ENCODE results near the gene KANSL1.
A peak's percentile ranks its signal among the peaks of the same experiment; 100 is the strongest.
"Not testable (repeated sequence)": the region's sequence is repeated elsewhere in the genome, so short reads cannot be mapped to it uniquely, and the experiment has no call there.

KANSL1 gene

DNA sequence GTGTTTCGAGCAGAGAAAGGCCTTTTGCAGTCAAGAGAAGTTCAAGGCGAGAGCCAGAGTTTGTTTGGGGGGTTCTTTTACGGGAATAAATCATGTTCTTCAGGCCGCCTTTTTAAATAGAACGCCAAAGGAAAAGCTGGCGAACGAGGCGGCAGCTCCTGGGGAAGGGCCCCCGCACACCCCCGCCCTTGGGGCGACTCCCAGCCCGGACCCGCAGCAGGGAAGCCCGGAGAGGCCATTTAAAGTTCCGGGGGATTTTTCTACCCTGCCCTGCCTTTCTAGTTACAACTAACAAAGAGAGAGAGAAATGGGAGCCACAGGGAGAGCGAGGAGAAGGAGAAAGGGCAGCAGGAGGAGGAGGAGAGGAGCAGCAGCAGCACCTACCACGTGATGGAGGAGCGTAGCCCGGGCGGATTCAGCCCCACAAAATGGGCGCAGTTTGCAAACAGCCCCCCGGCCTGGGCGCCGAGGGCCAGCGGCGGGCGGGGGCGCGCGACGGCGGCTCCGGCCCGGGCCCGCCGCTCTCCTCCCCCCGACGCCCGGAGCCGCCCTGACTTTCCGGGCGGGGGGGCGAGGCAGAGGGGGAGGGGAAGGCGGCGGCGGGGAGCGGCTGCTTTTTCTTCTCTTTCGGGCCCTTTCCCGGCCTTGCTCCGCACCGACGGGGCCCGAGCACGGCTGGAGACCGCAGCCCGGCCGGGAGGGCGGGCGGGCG, 634 bp downstream of the KANSL1 start:
- peak; percentile 94 for DNase-seq

DNA sequence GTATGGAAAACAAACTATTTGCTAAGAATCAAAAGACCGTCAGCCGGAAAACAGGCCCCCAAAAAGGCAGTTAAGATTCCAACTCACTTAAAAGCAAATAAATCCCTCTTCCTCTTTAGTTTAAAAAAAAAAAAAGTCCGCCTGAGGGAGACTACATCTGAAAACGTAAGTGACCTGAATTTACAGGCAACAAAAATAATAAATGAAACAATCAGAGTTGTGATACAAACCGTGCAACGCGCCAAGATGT, 1.1 kb downstream of the KANSL1 start:
- no peak for DNase-seq

DNA sequence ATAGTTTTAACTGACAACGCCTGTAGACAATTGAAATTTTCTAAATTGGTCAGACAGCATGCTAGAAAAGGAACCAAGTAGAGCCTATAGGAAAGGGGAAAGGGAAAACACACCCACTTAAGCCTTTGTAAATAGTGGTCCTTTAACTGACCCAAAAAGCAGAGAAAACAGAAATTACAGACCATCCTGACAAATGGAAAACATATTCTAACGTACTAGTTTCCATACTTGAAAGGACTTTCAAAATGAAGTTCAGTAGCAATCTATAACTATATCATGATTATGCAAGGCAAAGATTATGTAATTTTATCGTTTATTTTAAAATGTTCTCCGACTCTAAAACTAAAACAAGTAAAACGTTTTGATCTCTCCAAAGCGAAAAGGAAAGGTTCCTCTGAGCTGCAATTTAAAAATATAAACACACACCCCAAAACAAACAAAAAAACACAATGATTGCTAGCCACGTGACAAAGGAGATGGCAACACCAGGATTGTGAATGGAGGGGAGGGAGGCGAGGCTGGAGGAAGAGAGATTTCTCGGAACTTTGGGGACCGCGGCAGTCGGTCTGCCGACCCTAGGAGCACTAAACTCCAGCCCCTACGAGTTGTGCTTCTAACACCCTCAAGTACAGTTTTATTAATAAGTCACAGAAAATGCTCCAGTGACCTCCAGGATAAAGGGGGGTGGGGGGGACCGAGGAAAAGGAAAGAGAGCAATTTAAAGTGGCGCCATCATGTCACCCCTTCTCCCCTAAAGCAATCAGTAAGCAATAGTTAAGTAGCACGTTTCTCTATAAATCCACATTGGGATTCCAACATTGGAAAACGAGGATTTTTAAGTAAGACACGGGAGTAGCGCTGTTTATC, 1.7 kb downstream of the KANSL1 start:
- no peak for DNase-seq

DNA sequence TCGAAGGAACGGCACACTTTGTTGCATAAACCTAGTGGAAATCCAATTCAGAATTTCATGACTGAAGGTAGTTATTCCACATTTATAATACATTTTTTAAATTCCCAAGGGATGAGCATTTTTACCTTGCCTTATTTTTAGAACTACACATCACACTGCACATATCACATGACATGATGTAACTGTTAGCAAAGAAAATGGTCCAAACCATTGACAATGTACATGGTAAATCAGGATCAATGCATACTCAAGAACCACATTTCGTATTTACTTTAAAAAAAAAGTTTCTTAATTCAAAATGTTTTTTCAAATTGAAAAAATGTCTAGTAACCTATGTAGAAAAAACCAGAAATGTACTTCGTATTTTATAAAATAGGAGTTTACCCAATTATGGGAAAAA, 2.5 kb downstream of the KANSL1 start:
- DNase-seq: no peak

DNA sequence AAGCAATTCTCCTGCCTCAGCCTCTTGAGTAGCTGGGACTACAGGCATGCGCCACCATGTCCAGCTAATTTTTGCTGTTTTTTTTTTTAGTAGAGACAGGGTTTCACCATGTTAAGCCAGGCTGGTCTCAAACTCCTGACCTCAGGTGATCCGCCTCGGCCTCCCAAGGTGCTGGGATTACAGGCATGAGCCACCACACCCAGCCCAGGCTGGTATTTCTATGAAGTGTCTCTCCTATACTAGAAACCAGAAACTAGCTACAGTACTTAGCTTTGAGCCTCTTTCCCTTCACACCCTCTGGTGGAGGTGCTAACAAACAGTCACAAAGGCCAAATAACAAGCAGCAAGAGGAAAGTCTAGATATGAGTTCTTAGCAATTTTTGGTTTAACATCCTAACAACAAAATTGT, 6.4 kb downstream of the KANSL1 start:
- not testable (repeated sequence) for DNase-seq

DNA sequence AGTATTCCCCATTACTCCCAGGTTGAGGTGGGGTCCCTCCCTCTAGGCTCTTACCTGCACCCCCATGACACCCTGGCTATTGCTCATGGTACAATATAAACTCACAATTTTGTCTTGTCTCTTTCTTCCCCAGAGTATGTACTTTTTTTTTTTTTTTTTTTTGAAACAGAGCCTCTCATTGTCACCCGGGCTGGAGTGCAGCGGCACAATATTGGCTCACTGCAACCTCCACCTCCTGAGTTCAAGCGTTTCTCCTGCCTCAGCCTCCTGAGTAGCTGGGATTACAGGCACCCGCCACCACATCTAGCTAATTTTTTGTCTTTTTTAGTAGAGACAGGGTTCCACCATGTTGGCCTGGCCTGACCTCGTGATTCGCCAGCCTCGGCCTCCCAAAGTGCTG, 8.5 kb downstream of the KANSL1 start:
- no peak for DNase-seq

DNA sequence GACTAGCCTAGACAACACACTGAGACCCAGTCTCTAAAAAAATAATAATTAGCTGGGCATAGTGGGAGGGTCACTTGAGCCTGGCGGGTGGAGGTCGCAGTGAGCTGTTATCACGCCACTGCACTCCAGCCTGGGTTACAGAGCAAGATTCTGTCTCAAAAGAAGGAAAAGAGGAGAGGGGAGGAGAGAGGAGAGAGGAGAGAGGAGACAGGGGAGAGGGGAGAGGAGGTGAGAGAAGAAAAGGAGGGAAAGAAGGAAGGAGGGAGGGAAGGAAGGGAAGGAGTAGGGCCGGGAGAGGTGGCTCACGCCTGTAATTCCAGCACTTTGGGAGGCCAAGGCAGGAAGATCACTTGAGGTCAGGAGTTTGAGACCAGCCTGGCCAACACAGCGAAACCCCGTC, 9.8 kb downstream of the KANSL1 start:
- DNase-seq: not testable (repeated sequence)

DNA sequence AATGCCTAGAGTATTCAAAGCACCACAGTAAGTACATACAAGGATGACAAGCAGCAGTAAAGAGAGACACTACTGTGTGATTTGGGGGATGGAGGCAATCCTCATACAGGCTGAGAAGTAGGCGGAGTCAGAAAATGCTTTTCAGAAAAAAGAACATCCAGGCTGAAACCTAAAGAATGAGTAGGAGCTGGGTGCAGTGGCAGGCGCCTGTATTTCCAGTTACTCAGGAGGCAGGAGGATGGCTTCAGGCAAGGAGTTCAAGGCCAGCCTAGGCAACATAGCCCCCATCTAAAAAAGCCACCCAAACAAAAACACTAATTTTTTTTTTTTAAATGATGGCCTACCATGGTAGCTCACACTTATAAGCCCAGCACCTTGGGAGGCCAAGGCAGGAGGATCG, 10.3 kb downstream of the KANSL1 start:
- DNase-seq: peak; percentile 79

DNA sequence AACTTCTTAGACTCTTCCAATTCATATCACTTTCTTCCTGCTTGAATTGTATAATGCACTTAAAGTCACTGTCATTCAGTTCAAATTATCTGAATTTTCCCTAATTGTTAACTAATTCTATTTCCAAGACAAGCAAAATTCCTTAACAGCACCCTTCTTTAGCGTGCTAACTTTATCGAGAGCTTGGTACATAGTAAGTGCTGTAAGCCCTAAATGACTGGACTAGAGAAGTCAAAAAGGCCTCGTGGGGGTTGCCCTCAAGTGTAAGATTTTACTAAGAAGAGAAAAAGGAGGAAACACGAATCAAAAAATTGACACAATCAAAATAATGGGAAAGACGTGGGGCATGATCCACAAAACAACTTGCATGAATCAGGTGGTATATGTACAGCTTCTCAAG, 11.3 kb downstream of the KANSL1 start:
- DNase-seq: no peak

DNA sequence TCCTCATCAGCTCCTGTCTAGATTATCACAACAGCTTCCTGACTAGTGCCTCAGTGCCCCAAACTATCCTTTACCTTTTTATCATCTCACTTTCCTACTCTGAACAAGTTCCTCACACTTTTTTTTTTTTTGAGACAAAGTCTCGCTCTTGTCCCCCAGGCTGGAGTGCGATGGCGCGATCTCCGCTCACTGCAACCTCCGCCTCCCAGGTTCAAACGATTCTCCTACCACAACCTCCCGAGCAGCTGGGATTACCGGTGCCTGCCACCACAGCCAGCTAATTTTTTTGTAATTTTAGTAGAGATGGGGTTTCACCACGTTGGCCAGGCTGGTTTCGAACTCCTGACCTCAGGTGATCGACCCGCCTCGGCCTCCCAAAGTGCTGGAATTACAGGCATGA, 11.9 kb downstream of the KANSL1 start:
- DNase-seq: not testable (repeated sequence)

DNA sequence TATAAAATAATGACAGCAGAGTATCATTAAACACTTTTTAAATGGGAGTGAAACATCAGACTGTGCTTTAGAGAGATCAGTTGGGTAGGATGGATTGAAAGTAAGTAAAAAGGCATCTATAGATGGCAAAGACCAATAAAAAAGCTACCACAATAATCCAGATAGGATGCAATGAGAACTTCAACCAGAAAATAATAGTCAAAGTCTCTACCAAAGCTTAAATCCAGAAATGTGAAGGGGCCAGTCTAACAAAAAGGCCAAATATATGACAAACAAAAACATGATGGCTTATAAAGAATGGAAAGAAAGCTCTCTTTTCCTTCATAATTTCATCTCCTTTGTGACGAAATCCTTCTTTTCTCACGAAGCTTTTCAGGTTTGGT, 12.3 kb downstream of the KANSL1 start:
- no peak for DNase-seq

DNA sequence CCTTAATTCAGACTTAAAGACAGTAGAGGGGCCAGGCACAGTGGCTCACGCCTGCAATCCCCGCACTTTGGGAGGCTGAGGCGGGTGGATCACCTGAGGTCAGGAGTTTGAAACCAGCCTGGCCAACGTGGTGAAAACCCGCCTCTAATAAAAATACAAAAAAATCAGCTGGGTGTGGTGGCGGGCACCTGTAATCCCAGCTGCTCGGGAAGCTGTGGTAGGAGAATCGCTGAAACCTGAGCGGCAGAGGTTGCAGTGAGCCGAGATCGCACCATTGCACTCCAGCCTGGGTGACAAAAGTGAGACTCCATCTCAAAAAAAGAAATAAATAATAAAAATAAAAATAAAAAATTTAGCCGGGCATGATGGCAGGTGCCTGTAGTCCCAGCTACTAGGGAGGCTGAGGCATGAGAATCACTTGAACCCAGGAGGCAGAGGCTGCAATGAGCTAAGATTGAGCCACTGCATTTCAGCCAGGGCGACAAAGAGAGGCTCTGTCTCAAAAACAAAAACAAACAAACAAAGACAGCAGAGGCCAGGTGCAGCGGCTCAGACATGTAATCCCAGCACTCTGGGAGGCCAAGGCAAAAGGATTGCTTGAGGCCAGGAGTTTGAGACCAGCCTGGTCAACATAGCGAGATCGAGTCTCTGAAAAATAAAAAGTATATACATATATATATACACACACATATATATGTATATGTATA, 12.9 kb downstream of the KANSL1 start:
- DNase-seq: not testable (repeated sequence)

DNA sequence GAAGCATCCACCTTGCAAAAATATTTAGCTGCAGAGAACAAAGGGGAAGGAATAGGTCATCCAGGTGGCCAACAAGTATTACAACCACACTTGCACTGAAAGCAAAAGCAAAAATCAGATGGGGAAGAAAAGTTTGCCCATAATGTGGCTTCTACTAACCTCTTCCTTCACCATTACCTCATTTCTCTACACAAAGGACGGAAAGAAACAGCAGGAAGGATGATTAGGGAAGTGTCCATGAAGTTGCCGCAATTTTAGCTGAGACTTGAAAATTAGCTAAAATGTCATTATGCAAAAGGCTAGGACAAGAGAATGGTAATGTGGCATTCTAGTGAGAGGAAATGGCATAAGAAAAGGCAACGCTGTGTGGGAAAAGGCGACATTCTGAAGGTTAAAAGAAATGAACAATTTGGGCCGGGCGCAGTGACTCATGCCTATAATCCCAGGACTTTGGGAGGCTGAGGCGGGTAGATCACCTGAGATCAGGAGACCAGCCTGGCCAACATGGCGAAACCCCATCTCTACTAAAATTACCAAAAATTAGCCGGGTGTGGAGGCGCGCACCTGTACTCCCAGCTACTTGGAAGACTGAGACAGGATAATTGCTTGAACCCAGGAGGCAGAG, 13.7 kb downstream of the KANSL1 start:
- DNase-seq: no peak

DNA sequence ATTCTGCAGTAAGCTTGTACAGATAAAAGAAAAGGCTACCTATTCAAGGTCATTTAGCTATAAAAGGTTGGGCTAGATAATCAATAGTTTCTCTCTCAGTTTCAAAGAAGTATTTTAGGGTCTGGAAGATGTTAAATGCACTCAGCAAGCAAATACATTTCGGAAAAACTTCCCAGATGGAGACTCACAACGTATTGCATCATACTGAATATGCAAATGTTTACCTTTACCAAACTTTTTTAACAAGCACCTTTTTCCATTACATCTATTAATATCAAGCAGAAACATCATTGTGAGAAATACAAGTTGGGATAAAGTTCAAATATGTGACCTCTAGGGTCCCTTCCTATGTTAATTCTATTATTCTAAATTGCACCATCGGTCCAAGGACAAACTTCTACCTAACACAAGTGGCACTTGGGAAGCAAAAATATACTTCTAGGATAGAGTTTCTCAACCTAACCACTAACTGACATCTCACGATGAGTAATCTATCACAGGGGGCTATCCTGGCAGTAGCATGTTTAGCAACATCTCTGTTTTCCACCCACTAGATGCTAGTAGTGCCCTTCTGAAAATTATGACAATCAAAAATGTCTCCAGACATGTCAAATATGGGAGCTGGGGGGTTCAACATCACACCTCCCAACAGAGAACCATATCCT, 14.5 kb downstream of the KANSL1 start:
- DNase-seq: no peak

DNA sequence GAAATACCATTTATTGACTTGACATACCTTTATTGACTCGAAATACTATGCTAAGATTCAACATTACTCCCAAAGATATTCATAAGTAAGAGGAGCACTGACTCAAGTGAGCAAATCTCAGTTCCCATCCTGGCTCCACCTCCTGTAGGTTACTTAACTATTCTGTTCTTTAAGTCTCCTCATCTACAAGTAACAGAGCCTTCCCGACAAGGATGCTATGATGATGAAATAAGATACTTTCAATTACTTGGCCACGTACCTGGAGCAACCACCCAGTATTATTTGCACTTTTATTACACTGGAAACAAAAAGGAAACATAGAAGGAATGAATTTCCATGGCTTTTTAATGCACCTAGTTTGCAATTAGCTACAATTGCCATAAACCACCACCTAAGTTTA, 16.3 kb downstream of the KANSL1 start:
- no peak for DNase-seq

DNA sequence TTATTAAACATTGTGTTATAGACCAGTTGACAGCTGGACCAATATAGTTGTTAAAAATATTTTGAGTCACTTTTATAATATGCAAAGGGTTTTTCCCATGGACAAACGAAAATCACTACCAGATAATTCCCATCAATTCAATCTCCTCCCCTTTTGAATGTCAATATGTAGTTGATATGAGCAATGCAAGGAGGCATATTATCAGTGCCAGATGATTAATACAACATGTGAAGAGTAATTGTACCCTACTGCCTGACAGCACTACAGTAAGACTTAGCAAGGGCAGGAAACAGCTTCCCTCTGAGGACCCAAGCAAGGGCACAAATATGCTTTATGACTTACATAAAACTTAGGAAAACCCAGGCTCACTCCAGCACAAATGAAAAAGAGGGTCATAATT, 17.3 kb downstream of the KANSL1 start:
- no peak for DNase-seq

DNA sequence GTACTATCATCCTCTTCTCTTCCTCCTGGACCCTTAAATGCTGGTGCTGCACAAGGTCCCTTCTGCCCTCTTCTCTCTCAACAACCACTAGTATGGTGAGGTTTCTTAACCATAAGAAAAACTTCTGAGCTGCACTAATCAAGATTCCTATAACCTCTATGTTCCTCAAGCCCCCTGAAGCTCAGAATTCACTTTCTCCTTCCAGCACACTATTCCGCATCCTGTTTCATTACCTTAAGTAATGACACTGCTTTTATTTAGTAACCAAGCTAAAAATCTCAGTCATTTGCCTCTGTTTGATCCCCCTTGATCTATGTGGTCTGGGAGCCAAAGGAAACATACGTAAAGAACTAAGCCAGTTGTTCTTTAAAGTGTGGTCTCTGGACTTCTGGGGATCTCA, 20.1 kb downstream of the KANSL1 start:
- no peak for DNase-seq

DNA sequence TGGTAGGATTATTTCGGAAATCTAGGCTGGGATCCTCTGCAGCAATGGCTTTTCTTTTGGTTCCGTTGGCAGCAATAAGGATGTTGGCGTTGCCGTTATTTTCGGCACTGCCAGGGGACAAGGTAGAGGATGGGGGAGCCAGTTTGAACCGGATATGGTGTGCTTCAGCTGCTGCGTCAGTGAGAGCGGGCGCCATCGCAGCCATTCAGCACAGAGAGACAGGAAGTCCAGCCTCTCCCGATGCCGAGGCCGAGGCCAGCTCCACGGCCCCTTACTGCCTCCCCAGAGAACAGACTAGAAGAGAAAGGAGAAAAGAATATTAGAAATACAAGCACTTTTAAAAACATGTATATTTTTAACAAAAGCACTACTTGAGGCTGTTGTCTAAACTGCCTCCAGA, 21.3 kb downstream of the KANSL1 start:
- no peak for DNase-seq

DNA sequence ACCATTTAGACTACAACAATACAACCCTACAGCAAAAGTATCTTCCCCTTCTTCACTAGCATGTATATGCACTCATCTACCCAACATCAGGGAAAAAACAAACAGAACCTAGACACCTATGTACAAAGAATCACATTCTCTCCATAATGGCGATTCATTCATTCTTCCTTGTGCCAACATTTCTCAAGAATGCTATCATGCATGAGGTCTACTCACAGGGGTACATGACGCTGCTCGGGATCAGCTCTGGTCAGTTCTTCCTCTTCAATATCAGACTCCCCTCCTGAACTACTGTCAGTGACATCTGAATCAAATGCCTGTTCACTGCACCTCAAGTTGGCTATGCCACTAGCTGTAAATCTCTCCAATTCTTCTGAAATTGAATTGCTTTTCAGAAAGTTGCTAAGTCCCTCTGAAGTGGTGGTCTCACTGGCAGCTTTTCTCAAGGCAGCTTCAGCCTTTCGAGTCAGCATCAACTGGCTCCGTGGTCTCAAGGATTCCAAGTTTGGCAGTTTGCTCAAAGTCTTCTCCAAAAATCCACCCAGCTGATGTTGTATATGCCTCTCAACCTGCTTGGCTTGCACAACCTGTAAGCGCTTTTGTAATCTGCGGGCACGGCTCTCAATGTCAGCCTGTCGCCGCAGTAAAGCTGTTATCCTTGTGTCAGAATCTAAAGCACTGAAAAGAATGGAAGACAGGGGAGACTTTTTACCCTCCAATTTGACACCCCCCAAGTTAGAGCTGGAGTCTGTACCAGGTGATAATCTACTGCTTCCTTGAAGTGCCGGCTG, 22.4 kb downstream of the KANSL1 start:
- no peak for DNase-seq

DNA sequence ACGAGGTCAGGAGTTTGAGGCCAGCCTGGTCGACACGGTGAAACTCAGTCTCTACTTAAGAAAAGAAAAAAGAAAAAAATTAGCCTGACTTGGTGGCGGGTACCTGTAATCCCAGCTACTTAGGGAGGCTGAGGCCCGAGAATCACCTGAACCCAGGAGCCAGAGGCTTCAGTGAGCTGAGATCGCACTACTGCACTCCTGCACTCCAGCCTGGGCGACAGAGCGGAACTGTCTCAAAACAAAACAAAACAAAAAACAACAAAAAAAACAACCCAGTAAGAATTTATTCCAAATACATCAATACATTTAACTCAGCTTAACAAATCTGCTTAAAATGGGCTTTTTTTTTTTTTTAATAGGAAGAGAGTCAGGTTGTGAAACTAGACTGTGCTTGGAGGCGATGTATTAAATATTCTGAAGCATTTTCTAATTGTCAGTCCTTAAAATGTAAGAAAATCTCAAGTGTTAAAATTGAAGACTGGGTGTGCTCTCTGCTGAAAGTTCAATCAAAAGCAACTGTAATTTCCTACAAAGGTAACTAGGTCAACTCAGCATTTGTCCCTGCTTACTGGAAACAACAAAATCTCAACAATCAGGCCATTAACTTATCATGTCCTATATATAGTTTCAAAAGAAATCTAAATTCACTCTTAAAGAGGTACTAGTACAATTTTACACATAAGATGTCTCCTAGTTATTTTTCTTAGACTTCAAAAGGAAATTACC, 23.2 kb downstream of the KANSL1 start:
- no peak for DNase-seq

DNA sequence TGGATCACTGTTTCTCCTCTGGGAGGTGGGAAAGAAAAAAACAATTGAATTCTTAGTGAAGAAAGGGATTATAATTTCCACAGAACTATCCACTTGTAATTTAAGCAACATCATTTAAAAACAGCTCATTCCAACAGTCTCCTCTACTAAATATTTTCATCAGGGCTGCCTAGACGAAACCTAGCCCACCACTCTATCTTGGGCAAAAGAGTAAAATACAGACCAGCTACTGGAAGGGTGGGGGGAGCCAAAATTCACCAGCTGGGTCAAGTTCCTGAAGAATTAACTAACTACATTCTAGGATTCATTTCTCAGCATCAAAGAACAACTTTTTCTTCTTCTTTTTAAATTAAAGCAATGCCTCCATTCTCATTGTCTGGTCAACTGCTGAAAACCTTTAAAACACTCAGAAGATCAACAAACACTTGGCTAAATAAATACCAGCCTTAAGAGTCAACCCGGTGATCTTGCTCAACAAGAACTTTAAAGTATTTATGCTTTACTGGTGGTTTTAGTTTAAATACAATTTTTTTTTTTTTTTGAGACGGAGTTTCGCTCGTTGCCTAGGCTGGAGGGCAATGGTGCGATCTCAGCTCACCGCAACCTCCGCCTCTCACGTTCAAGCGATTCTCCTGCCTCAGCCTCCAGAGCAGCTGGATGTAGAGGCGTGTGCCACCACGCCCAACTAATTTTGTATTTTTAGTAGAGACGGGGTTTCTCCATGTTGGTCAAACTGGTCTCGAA, 25.2 kb downstream of the KANSL1 start:
- DNase-seq: no peak

All from islet precursor cell (in vitro differentiated cells).